Inflammatory macrophage (primary cell): Measurements from ENCODE around the gene EPHA5.

ENCODE experiments used
- DNase-seq, 2 donors: peaks; one replicate each; pipeline ENCODE4 v3.0.0-alpha.2; 2020 to 2022

EPHA5 gene

GRCh38 chr4:65482410-65482809 lies 187.9 kb downstream of the EPHA5 start:
- no peak for DNase-seq

- DNase-seq = no peak
Observed at GRCh38 chr4:65472531-65472930, 197.8 kb downstream of the EPHA5 start.

- DNase-seq = no peak
Observed at GRCh38 chr4:65467068-65467680, 203.1 kb downstream of the EPHA5 start.

- DNase-seq = no peak
Observed at GRCh38 chr4:65461781-65462180, 208.5 kb downstream of the EPHA5 start.

GRCh38 chr4:65457011-65457410 lies 213.3 kb downstream of the EPHA5 start:
- no peak for DNase-seq

- no peak for DNase-seq
Observed at GRCh38 chr4:65456579-65456978, 213.7 kb downstream of the EPHA5 start.

GRCh38 chr4:65453398-65453797 lies 216.9 kb downstream of the EPHA5 start:
- DNase-seq = no peak

GRCh38 chr4:65450899-65451298 lies 219.4 kb downstream of the EPHA5 start:
- no peak for DNase-seq

GRCh38 chr4:65437102-65437501 lies 233.2 kb downstream of the EPHA5 start:
- no peak for DNase-seq

- no peak for DNase-seq
Observed at GRCh38 chr4:65422109-65422508, 248.2 kb downstream of the EPHA5 start.

GRCh38 chr4:65420036-65420435 lies 250.3 kb downstream of the EPHA5 start:
- no peak for DNase-seq

- no peak for DNase-seq
Observed at GRCh38 chr4:65416891-65417290, 253.4 kb downstream of the EPHA5 start.

GRCh38 chr4:65407483-65407882 lies 262.8 kb downstream of the EPHA5 start:
- no peak for DNase-seq

GRCh38 chr4:65401083-65401482 lies 269.2 kb downstream of the EPHA5 start:
- DNase-seq = no peak

GRCh38 chr4:65399084-65399483 lies 271.2 kb downstream of the EPHA5 start:
- no peak for DNase-seq

GRCh38 chr4:65393078-65393477 lies 277.2 kb downstream of the EPHA5 start:
- no peak for DNase-seq

GRCh38 chr4:65392488-65392887 lies 277.8 kb downstream of the EPHA5 start:
- no peak for DNase-seq

- no peak for DNase-seq
Observed at GRCh38 chr4:65391814-65392213, 278.5 kb downstream of the EPHA5 start.

GRCh38 chr4:65391382-65391781 lies 278.9 kb downstream of the EPHA5 start:
- DNase-seq = no peak

- DNase-seq = no peak
Observed at GRCh38 chr4:65386927-65387326, 283.4 kb downstream of the EPHA5 start.

GRCh38 chr4:65383589-65384305 lies 286.5 kb downstream of the EPHA5 start:
- DNase-seq = no peak

- DNase-seq = no peak
Observed at GRCh38 chr4:65381648-65382047, 288.6 kb downstream of the EPHA5 start.

GRCh38 chr4:65370709-65371108 lies 299.6 kb downstream of the EPHA5 start:
- DNase-seq = no peak

- DNase-seq = no peak
Observed at GRCh38 chr4:65367306-65367705, 303.0 kb downstream of the EPHA5 start.

GRCh38 chr4:65358914-65359313 lies 311.4 kb downstream of the EPHA5 start:
- no peak for DNase-seq
